ENCODE measurements around the gene SLC15A4. TPM values are rescaled to one million over a fixed set of nuclear protein-coding genes. Genes with fewer than 3 reads are reported as not detected.

SLC15A4 gene
- total RNA-seq, 1 donor from 2014 or later: 11.9 TPM

- H3K4me3 ChIP-seq (ENCODE audit: insufficient read depth, low read depth, low read length): no peak overlapping the region
- H3K27me3 Mint-ChIP-seq (ENCODE audit: low read depth, unreplicated experiment): no peaks in the 10 kb centered on the region
- FAIRE-seq (no peak), DNase-seq (ENCODE audit: low read depth) (no peak)
- no peak for TF ChIP-seq CTCF (IDR thresholded peaks at IDR 0.05; ENCODE audit: insufficient read depth, low read depth, low read length)
- TF ChIP-seq EZH2 (IDR thresholded peaks at IDR 0.05; ENCODE audit: insufficient read depth, low read length): no peak
- peaks cover 8% of the 10 kb centered on the region for H3K36me3 Mint-ChIP-seq (ENCODE audit: low read depth, unreplicated experiment)
- H3K27ac ChIP-seq (ENCODE audit: low read depth, low read length): no peak overlapping the region
- H4K20me1 ChIP-seq (ENCODE audit: insufficient read depth, low read length): peaks cover 14% of the 10 kb centered on the region
- peaks cover 12% of the 10 kb centered on the region for H3K79me2 ChIP-seq (ENCODE audit: insufficient read depth, low read length)
- H3K9me3 ChIP-seq (ENCODE audit: insufficient read depth, low read depth, low read length): no peaks in the 10 kb centered on the region
- H3K27me3 ChIP-seq (ENCODE audit: insufficient read depth, low read length): no peaks in the 10 kb centered on the region
- H3K9me3 Mint-ChIP-seq (ENCODE audit: unreplicated experiment): no peaks in the 10 kb centered on the region
- no peak overlapping the region for H3K9ac ChIP-seq (ENCODE audit: low read length)
- peaks cover 33% of the 10 kb centered on the region for H3K36me3 ChIP-seq (ENCODE audit: insufficient read depth, low read length)
- no peaks in the 10 kb centered on the region for H3K4me1 Mint-ChIP-seq (ENCODE audit: low read depth, unreplicated experiment)
- no peak overlapping the region for H2AFZ ChIP-seq (ENCODE audit: low read depth, low read length)
- no peak overlapping the region for H3K27ac Mint-ChIP-seq (ENCODE audit: unreplicated experiment)
- no peak overlapping the region for H3K4me2 ChIP-seq (ENCODE audit: low read length)
- peaks cover 15% of the 10 kb centered on the region for H3K4me1 ChIP-seq (ENCODE audit: insufficient read depth, low read length)
- H3K4me3 Mint-ChIP-seq (ENCODE audit: unreplicated experiment): no peak overlapping the region
These were observed 31.4 kb downstream of the SLC15A4 start for GRCh38 chr12:128792398-128792797.

DNA sequence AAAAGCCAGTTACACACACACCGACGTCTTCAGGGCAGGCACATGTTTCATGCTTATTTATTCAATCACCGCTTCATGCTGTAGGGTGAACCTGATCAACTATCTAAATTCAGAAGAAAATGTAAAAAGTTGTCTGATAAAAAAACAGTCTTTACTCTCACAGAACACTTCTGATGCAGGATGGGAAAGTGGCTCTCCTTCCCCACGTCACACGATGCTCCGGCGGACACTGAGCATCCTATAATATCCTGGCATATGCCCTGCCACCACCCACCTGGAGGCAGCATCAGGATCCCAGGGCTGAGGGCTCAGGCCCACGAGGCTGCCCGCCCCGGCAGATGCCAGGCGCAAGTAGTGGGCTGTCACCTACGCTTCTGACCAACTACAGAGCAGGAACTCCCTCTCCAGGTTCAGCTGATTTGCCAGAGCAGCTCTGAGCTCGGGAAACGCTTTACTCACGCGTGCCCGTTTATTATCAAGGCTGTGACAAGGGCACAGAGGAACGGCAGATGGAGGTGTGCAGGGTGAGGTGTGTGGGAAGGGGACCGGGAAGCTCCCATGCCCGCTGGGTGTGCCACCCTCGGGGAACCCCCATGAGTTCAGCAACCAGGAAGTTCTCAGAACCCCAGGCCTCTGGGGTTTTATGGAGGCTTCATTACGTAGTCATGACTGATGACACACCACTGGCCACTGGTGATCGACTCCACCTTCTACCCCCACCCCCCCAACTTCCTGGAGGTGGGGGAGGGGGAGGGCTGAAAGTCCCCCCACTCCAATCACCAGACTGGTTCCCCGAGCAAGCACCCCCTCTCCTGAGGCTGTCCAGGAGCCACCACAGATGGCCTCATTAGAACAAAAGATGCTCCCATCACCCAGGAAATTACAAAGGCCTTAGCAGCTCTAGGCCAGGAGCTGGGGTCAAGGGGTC is 32.1 kb downstream of the SLC15A4 start:
- no peak overlapping the region for H3K4me2 ChIP-seq (ENCODE audit: low read length)
- DNase-seq (ENCODE audit: low read depth) (no peak), FAIRE-seq (no peak)
- peaks cover 33% of the 10 kb centered on the region for H3K36me3 ChIP-seq (ENCODE audit: insufficient read depth, low read length)
- no peaks in the 10 kb centered on the region for H3K9me3 ChIP-seq (ENCODE audit: insufficient read depth, low read depth, low read length)
- H3K4me3 ChIP-seq (ENCODE audit: insufficient read depth, low read depth, low read length): no peak overlapping the region
- peaks cover 12% of the 10 kb centered on the region for H3K79me2 ChIP-seq (ENCODE audit: insufficient read depth, low read length)
- peaks cover 8% of the 10 kb centered on the region for H3K4me1 ChIP-seq (ENCODE audit: insufficient read depth, low read length)
- peaks cover 8% of the 10 kb centered on the region for H3K36me3 Mint-ChIP-seq (ENCODE audit: low read depth, unreplicated experiment)
- no peak overlapping the region for H3K27ac Mint-ChIP-seq (ENCODE audit: unreplicated experiment)
- no peak for TF ChIP-seq EZH2 (IDR thresholded peaks at IDR 0.05; ENCODE audit: insufficient read depth, low read length)
- TF ChIP-seq CTCF (IDR thresholded peaks at IDR 0.05; ENCODE audit: insufficient read depth, low read depth, low read length): no peak
- no peaks in the 10 kb centered on the region for H3K4me1 Mint-ChIP-seq (ENCODE audit: low read depth, unreplicated experiment)
- no peaks in the 10 kb centered on the region for H3K27me3 ChIP-seq (ENCODE audit: insufficient read depth, low read length)
- H3K27ac ChIP-seq (ENCODE audit: low read depth, low read length): no peak overlapping the region
- no peaks in the 10 kb centered on the region for H3K9me3 Mint-ChIP-seq (ENCODE audit: unreplicated experiment)
- H3K4me3 Mint-ChIP-seq (ENCODE audit: unreplicated experiment): no peak overlapping the region
- H3K9ac ChIP-seq (ENCODE audit: low read length): no peak overlapping the region
- H3K27me3 Mint-ChIP-seq (ENCODE audit: low read depth, unreplicated experiment): no peaks in the 10 kb centered on the region
- H4K20me1 ChIP-seq (ENCODE audit: insufficient read depth, low read length): peaks cover 10% of the 10 kb centered on the region
- H2AFZ ChIP-seq (ENCODE audit: low read depth, low read length): no peak overlapping the region

Measured in astrocyte (in vitro differentiated cells and primary cell).